GM21390 (cell line): ENCODE measurements around the gene KIF26A.

Experiments used
- ATAC-seq: cut with Tn5 transposase; IDR thresholded peaks from one replicate; pipeline ENCODE4 v1.9.1; 2021; ENCODE audit not compliant: unreplicated experiment

The KIF26A gene

DNA sequence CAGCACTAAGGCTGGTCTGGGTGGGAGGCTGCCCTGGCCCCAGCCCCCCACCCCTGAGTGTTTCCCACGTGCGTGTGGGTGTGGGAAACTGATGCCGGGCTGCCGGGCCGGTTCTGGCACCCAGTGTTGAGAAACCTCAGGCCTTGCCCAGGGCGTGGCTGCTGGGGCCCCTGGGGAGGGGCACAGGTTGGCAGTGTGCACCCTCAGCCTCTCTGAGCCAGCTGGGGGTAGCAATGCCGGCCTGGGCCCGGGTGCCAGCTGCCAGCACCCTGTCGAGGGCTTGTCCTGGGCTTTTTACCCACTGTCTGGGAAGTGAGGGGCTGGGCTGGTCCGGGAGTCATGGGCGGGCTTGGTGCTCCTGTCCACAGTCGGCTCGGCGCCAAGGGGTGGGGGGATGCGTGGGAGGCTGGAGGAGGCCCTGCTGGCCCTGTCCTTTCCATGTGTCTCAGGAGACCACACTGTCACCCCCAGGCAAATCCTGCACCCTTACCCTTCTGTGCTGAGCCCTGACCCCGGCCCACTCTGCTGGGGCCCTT is 37.2 kb upstream of the KIF26A start:
- no peak for ATAC-seq

GRCh38 chr14:104101651-104102281 is 36.6 kb upstream of the KIF26A start:
- no peak for ATAC-seq

DNA sequence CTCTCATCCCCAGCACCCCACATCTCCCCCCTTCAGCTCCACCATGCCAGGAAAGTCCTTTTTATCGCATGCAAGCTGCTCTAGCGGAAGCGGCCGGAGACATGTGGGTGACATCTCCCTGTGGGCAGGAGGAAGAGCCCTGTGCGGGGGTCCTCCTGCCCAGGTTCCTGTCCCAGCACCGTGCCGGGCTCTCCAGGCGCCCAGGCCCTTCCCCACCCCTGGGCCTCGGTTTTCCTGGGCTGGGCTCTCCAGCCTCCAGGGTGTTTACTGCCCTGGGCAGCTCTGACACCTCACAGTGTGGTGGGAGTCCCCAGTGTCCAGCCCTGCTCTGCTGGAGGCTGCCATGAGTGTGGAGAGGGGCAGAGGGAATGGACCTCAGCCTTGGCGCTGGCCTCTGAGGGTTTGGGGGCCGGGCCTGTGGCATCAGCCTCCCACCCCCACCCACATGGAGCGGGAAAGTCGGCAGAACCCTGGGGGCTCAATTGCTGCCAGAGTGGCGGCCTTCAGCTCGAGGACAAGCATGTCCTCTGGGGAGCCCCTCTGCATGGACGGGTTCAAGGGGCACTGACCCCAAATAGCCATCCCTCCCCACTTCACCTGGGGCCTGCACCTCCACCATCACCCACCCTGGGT is 36.0 kb upstream of the KIF26A start:
- no peak for ATAC-seq

GRCh38 chr14:104103061-104103445 is 35.3 kb upstream of the KIF26A start:
- no peak for ATAC-seq

GRCh38 chr14:104103446-104104075 is 34.8 kb upstream of the KIF26A start:
- no peak for ATAC-seq

DNA sequence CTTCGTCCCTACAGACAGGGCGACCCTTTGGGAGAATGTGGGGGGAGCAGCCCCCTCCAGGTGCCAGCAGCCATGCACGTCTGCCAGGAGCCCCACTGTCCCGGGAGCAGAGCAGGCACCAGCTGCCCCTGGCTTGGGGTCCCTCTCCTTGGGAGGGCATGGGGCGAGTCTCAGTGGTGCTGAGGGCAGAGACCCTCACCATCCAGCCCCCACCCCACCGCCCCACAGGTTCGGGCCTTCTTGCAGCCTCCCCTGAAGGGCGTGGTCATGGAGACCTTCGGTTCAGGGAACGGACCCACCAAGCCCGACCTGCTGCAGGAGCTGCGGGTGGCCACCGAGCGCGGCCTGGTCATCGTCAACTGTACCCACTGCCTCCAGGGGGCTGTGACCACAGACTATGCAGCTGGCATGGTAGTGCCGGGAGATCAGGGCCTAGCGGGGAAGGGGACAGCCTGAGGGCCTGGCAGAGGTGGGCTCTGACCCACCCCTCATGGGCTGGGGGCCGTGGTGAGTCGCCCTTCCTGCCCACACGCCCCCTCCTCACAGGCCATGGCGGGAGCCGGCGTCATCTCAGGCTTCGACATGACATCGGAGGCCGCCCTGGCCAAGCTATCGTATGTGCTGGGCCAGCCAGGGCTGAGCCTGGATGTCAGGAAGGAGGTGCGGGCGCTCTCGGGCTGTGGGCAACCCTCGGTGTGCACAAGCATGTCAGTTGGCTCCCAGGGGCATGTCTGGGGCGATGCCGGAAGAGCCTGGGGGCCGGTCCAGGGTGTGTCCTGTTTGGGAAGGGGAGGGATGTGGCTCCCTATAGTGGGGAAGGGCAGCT is 34.1 kb upstream of the KIF26A start:
- no peak for ATAC-seq

DNA sequence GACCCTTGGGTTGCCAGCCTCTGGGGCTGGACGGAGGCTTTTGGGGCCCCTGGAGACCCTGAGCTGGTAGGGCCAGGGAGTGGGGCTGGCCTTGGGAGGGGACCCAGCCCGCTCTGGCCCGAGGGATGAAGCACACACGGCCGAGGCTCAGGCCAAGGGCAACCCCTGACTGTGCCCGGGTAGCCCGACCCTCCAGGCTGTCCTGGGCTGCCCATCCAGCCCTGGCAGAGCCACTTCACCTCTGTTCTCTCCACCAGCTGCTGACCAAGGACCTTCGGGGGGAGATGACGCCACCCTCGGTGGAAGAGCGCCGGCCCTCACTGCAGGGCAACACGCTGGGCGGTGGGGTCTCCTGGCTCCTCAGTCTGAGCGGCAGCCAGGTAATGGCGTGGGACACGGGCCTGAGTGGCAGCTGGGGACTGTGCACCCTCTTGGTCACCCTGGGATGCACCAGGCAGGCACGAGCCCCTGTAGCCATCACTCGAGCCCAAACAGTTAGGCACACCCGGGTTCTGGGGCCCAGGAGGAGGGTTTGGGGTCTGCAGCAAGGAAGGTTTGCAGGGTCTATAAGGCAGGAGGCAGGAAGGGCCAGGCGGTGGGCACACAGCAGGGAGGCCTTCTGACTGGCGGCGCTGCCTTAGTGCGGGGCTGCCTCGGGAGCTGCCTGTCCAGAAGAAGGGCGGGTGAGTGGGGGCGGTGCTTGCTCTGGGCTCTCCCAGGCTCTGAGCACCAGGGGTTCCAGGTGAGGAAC is 33.1 kb upstream of the KIF26A start:
- ATAC-seq = no peak

GRCh38 chr14:104105822-104106470 is 32.4 kb upstream of the KIF26A start:
- no peak for ATAC-seq

- ATAC-seq = no peak
These were observed 31.9 kb upstream of the KIF26A start for GRCh38 chr14:104106471-104106991.

GRCh38 chr14:104107101-104107581 is 31.2 kb upstream of the KIF26A start:
- ATAC-seq = no peak

DNA sequence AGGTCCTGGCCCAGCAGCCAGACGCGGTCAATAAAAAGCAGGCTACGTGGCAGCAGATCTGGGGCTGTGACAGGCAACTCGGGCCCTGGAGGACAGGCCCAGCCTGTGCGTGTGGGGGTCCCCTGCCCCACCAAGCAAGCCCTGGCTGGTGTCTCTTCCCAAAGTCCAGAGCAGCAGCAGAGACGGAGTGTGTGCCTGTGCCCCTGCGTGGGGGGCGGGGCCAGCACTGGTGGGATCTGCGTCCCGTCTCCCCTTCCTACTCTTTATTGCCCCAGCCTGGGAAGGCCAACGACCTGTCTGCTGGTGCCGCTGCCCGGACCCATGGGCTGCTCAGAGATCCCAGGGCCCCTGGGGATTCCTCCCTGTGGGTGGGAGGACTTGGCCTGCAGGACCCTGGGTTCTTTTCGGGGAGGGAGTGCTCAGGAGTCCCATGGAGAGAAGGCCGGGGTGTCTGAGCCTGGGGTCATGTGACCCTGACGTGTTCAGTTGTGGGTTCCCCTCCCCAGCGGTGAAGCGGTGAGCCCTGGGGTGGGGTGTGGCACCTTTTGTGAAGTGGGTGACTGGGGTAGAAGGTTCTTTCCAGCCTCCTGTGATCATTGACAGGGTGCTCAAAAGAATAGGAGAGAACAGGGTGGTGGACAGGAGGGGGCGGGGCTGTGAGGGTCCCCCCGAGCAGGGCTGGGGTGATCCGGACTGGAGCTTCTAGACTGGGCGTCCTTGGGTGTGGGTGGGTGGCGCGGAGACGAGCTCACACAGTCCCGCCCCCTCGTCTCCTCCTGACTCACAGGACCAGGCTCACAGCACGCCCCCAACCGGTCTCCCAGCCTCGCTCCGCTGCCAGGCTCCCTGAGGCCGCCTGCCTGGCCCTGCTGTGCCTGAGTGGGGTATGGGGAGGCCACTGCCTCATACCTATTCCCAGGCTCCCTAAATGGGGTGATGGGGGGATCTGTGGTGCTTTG is 30.5 kb upstream of the KIF26A start:
- ATAC-seq = no peak

GRCh38 chr14:104108570-104109541 is 29.5 kb upstream of the KIF26A start:
- ATAC-seq = no peak

DNA sequence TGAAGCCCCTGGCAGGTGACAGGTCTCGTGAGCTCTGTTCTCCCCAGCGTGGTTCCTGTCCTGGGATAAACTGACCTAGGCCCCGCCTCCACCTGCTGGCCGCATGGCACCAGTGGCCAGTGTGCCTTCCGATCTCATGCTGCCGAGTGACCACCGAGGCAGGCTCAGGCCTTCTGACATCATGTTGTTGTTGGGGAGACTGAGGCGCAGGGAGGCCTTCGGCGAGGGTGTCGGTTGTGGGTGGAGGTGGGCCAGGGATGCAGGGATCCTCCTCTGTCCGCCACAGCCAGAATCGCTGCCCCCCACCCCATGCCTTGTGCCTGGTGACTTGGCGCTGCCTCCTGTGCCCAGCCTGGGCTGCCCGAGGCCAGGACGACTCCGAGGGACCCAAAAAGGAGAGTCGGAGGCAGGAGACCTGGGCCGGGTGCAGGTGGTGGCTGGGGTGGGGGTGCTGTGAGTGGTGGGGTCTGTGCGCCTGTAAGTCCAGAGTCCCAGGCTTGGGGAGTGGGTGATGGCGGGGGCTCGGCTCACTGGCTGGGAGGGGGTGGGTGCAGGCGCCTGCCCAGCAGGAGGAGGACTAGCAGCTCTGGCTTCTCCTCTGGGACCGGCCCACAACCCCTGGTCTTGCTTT is 28.5 kb upstream of the KIF26A start:
- no peak for ATAC-seq

GRCh38 chr14:104110491-104111209 is 27.7 kb upstream of the KIF26A start:
- ATAC-seq = no peak

GRCh38 chr14:104111301-104112112 is 26.9 kb upstream of the KIF26A start:
- no peak for ATAC-seq

DNA sequence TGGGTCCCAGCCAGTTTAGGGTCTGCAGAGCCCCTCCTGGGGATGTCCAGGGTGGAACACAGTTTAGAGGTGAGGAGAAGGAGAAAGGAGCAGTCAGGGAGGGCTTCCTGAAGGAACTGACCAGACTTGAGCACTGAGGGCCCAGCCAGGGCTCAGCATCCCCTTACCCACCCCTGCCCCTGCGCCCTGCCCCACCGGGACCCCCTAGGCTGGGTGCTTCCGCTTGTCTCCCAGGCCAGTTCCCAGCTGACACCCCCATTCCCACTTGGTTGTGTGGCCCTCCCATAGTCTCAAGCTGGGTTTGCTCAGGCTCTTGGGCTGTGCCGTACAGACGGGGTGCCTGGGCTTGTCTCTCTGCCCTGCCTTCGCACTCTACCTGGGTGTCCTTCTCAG is 26.3 kb upstream of the KIF26A start:
- no peak for ATAC-seq
